K562 (cell line): ENCODE results near the gene PELI2. TPM values are rescaled to one million over a fixed set of nuclear protein-coding genes. Genes with fewer than 3 reads are reported as not detected.

Experiments
- ATAC-seq: fragments of 200-7000 bp; cut with Tn5 transposase; 3 replicates; pipeline ENCODE4 v1.9.1; 2020; ENCODE audit warnings: moderate library complexity
- BruUV-seq: library from RNA; stranded (reverse); fragments of 400-500 nt; replicated peaks from 2 replicates; lab custom pipeline; 2021; lab: Mats Ljungman, UMichigan
- CTCF ChIA-PET: fragments of 300-600 bp; formaldehyde crosslinking; extraction: SDS; loops from one replicate; lab custom pipeline; 2021; ENCODE audit warnings: low intra/inter-chr PET ratio; lab: Yijun Ruan, JAX
- POLR2A ChIA-PET: fragments of 300-600, 350-650 bp; sonication (Branson Sonifier 250); formaldehyde crosslinking; extraction: SDS; loops from one replicate; lab custom pipeline; 2021; ENCODE audit warnings: antibody characterized with exemption, inconsistent platforms; lab: Yijun Ruan, JAX
- DNase-seq, 4 experiments: peaks; one replicate each; pipeline versions ENCODE4 v3.0.0 to v3.0.0-alpha.2; 2011 to 2018; ENCODE audit warnings: low spot score in 3 of 4, mixed read lengths in 3 of 4; ENCODE audit errors: extremely low read depth in 1 of 4
- FAIRE-seq: peaks from 2 replicates; lab custom pipeline; 2011; peaks lifted over from hg19 to GRCh38; lab: Jason Lieb, UNC
- H2AFZ ChIP-seq: 2 replicates; pipeline ENCODE4 v1.6.0; 2011; ENCODE audit warnings: low read depth, low read length, control low read depth, inconsistent platforms
- H3K27ac ChIP-seq: fragments of 200-600 bp; 3 replicates; pipeline ENCODE4 v1.8.0; 2011; ENCODE audit warnings: low read depth, mild to moderate bottlenecking, control low read depth, inconsistent platforms, low read length, moderate library complexity, mixed read lengths; ENCODE audit errors: extremely low read depth
- H3K27me3 ChIP-seq, 2 experiments: fragments of 300-600 bp in 1 of 2; 2 replicates in 1 of 2; 3 replicates in 1 of 2; pipeline versions ENCODE4 v1.6.0 to v1.8.0; 2011; ENCODE audit warnings: inconsistent platforms in 2 of 2, low read length in 2 of 2, mild to moderate bottlenecking in 1 of 2, mixed read lengths in 1 of 2, moderate library complexity in 1 of 2; ENCODE audit not compliant: control insufficient read depth in 2 of 2, insufficient read depth in 2 of 2
- H3K36me3 ChIP-seq: fragments of 300-600 bp; 3 replicates; pipeline ENCODE4 v1.8.0; 2011; ENCODE audit warnings: mild to moderate bottlenecking, low read length, inconsistent platforms; ENCODE audit not compliant: control insufficient read depth, insufficient read depth
- H3K4me1 ChIP-seq, 2 experiments: fragments of 200-600 bp in 1 of 2; replicated peaks in 1 of 2; 2 replicates in 1 of 2; 3 replicates in 1 of 2; pipeline versions ENCODE4 v1.5.1 to v1.8.0; 2011; ENCODE audit warnings: inconsistent platforms in 2 of 2, low read length in 2 of 2, mild to moderate bottlenecking in 1 of 2, mixed read lengths in 1 of 2, moderate library complexity in 1 of 2; ENCODE audit not compliant: control insufficient read depth in 2 of 2, insufficient read depth in 2 of 2
- H3K4me2 ChIP-seq: 2 replicates; pipeline ENCODE4 v1.6.1; 2011; ENCODE audit warnings: low read length, control low read depth, inconsistent platforms, mixed read lengths; ENCODE audit not compliant: insufficient read depth
- H3K4me3 ChIP-seq: fragments of 200-600 bp; sonication (generic), shearing (Covaris generic); 2 replicates; pipeline ENCODE4 v1.5.1; 2016; ENCODE audit warnings: control low read depth, inconsistent platforms
- H3K79me2 ChIP-seq: fragments of 200-600 bp; 3 replicates; pipeline ENCODE4 v1.8.0; 2011; ENCODE audit warnings: low read length, inconsistent platforms; ENCODE audit not compliant: control insufficient read depth, insufficient read depth
- H3K9ac ChIP-seq, 2 experiments: 2 replicates each; pipeline versions ENCODE4 v1.6.0 to v1.6.1; 2011; ENCODE audit warnings: low read depth in 2 of 2, low read length in 2 of 2, control low read depth in 1 of 2, inconsistent platforms in 1 of 2, mild to moderate bottlenecking in 1 of 2, mixed read lengths in 1 of 2; ENCODE audit not compliant: insufficient read depth in 1 of 2
- H3K9me1 ChIP-seq: one replicate; pipeline ENCODE4 v1.6.0; 2011; ENCODE audit warnings: inconsistent platforms, mild to moderate bottlenecking, low read length, moderate library complexity; ENCODE audit not compliant: control insufficient read depth, insufficient read depth
- H3K9me3 ChIP-seq: replicated peaks from 2 replicates; pipeline ENCODE4 v1.5.1; 2011; ENCODE audit warnings: low read depth, low read length, inconsistent platforms; ENCODE audit not compliant: control insufficient read depth, insufficient read depth
- H4K20me1 ChIP-seq: replicated peaks from 2 replicates; pipeline ENCODE4 v1.6.1; 2011; ENCODE audit warnings: low read length, inconsistent platforms, mixed read lengths; ENCODE audit not compliant: control insufficient read depth, insufficient read depth
- E2F6 ChIP-seq, 2 experiments: IDR thresholded peaks; 2 replicates each; pipeline ENCODE4 v1.6.1; 2011; ENCODE audit warnings: borderline replicate concordance in 1 of 2, control low read depth in 1 of 2, low read depth in 1 of 2, low read length in 1 of 2, mild to moderate bottlenecking in 1 of 2, mixed read lengths in 1 of 2, moderate library complexity in 1 of 2; ENCODE audit not compliant: insufficient read depth in 1 of 2, insufficient read length in 1 of 2, poor library complexity in 1 of 2, severe bottlenecking in 1 of 2; ENCODE audit errors: extremely low read depth in 1 of 2
- IRF2 ChIP-seq: sonication (generic); formaldehyde crosslinking; IDR thresholded peaks from 2 replicates; pipeline ENCODE4 v1.8.1; 2022; ENCODE audit warnings: mild to moderate bottlenecking, missing genetic modification reagents
- MYBL2 ChIP-seq, 2 experiments: fragments of 450-650 bp in 1 of 2; sonication (generic) in 1 of 2; formaldehyde crosslinking in 1 of 2; IDR thresholded peaks; 2 replicates each; pipeline versions ENCODE4 v1.6.1 to v1.8.1; 2017 to 2022; ENCODE audit warnings: borderline replicate concordance in 1 of 2, inconsistent platforms in 1 of 2, low read depth in 1 of 2, mild to moderate bottlenecking in 1 of 2, missing genetic modification reagents in 1 of 2, moderate library complexity in 1 of 2
- NCOA2 ChIP-seq, 2 experiments: fragments of 450-650 bp; IDR thresholded peaks; 2 replicates each; pipeline ENCODE4 v1.6.1; 2018; ENCODE audit warnings: mild to moderate bottlenecking in 2 of 2, moderate library complexity in 1 of 2; ENCODE audit not compliant: partially characterized antibody in 2 of 2
- POLR2G ChIP-seq: fragments of 200-400 bp; formaldehyde crosslinking; IDR thresholded peaks from 2 replicates; pipeline ENCODE4 v1.6.1; 2017; ENCODE audit warnings: low read depth, mild to moderate bottlenecking, antibody characterized with exemption, low read length, moderate library complexity
- ZFX ChIP-seq: sonication (generic); formaldehyde crosslinking; IDR thresholded peaks from 2 replicates; pipeline ENCODE4 v1.8.0; 2022; ENCODE audit warnings: mild to moderate bottlenecking, missing genetic modification reagents, moderate library complexity
- ZNF165 ChIP-seq: fragments of 250-450 bp; sonication (Bioruptor Pico); IDR thresholded peaks from 2 replicates; pipeline ENCODE4 v1.4.0; 2020; ENCODE audit warnings: borderline replicate concordance
- ZNF224 ChIP-seq: sonication (generic); formaldehyde crosslinking; IDR thresholded peaks from 2 replicates; pipeline ENCODE4 v1.8.0; 2022; ENCODE audit warnings: mild to moderate bottlenecking, missing genetic modification reagents
- ZNF23 ChIP-seq: fragments of 250-450 bp; sonication (Bioruptor Pico); IDR thresholded peaks from 2 replicates; pipeline ENCODE4 v1.4.0; 2020; ENCODE audit warnings: mild to moderate bottlenecking
- ZNF780A ChIP-seq: fragments of 250-450 bp; sonication (Bioruptor Pico); IDR thresholded peaks from 2 replicates; pipeline ENCODE4 v1.5.0; 2021; ENCODE audit warnings: mild to moderate bottlenecking
- WGBS: fragments of 100-300 bp; shearing (Covaris generic); methylation state at CpG from one replicate; pipeline ENCODE4 v1.1.6; 2016; ENCODE audit warnings: low coverage, mixed read lengths; ENCODE audit not compliant: insufficient coverage; ENCODE audit errors: missing lambda C conversion rate; 5-methylcytosine and 5-hydroxymethylcytosine counted together
- in situ Hi-C: fragments of 300-500 bp; cut with MboI; formaldehyde crosslinking; loops from 4 replicates; pipeline ENCODE4 v1.15.0; 2018; ENCODE audit warnings: inconsistent platforms, mixed read lengths
- intact Hi-C: fragments of 100-400 bp; cut with micrococcal nuclease; formaldehyde crosslinking; loops from 2 replicates; pipeline ENCODE4 v1.14.2; 2022
- polyA plus RNA-seq, 8 experiments: library from polyadenylated mRNA; depleted of rRNA in 4 of 8; stranded (reverse) in 5 of 8; unstranded in 3 of 8; fragments of >200 nt; fragmentation: Nextera tagmentation in 2 of 8; fragmentation: Illumina TruSeq in 1 of 8; extraction: Ambion mirVana in 2 of 8; extraction: Trizol in 1 of 8; gene quantifications; 2 replicates each; pipeline versions ENCODE4 v1.2.1 to v1.2.3, GENCODE V29; 2011 to 2014; ENCODE audit warnings: inconsistent platforms in 1 of 8, missing spikeins in 1 of 8
- total RNA-seq, 7 experiments: library from RNA; depleted of rRNA in 6 of 7; stranded (reverse); fragments of >200 nt in 6 of 7; fragmentation: Illumina TruSeq in 2 of 7; extraction: Trizol in 2 of 7; gene quantifications; 2 replicates each; pipeline versions ENCODE4 v1.2.1 to v1.2.3, GENCODE V29; 2011 to 2021; ENCODE audit warnings: low replicate concordance in 1 of 7
- TF ChIP-seq, protein P1 (sequence below): IDR thresholded peaks from 2 replicates; pipeline ENCODE4 v1.6.1; 2012; ENCODE audit warnings: low read depth, low read length, improper control_type of control experiment, borderline replicate concordance
- TF ChIP-seq, protein P2 (sequence below), 2 experiments: fragments of 250-450 bp in 1 of 2; fragments of 450-650 bp in 1 of 2; sonication (Bioruptor Pico) in 1 of 2; IDR thresholded peaks; 2 replicates each; pipeline versions ENCODE4 v1.6.1 to v1.8.0; 2016 to 2021; ENCODE audit warnings: mild to moderate bottlenecking in 2 of 2, moderate library complexity in 2 of 2, missing compliant biosample characterization in 1 of 2, missing genetic modification characterization in 1 of 2

Gene PELI2
- total and polyA plus RNA-seq, 9 of the 15 experiments (the other 6 are each of a cell fraction or from before 2014, with no cell fraction given): 0.20 to 1.5 (median 0.44) TPM

DNA sequence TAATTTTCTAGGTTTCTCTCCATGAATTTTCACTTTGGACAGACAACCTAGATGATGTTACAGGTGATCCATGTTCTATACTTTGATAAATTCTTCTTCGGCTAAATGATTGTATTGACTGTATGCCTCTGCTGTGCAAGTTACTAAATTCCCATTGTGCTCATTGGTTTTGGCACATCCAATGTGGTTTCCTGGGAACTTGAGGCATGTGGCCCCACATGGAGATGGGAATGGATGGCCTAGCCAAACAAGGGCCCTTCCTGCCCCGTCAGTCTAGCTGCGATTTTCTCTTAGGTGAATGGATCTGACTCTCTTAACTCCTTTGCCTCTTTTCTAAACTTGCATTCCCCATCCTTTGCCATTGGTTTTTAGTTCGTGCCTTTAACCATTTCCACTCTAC lies 186.2 kb downstream of the PELI2 start:
- Histone ChIP-seq H3K4me1 (no peaks in the 10 kb centered on the region), H2AFZ (no peak overlapping the region), H3K4me3 (no peak overlapping the region), H3K27ac (no peak overlapping the region), H3K9me1 (no peaks in the 10 kb centered on the region), H3K27me3 (no peaks in the 10 kb centered on the region; a peak in 2 of 5 replicates), H3K9me3 (no peaks in the 10 kb centered on the region), H4K20me1 (no peaks in the 10 kb centered on the region), H3K36me3 (no peaks in the 10 kb centered on the region), H3K79me2 (no peaks in the 10 kb centered on the region), H3K4me2 (no peak overlapping the region), H3K9ac (no peak overlapping the region)
- POLR2A ChIA-PET: interaction anchor here (2.5 kb wide), 1 partner anchor 10 kb away, joined by 7 read pairs; no protein-coding TSS in a partner anchor
- FAIRE-seq (no peak), DNase-seq (no peak), ATAC-seq (no peak)
- 2% methylated on average over 4 of the region's 4 CpGs for WGBS
- in situ Hi-C loops (no loop called here), intact Hi-C loops (no loop called here)
- no TSS peak for BruUV-seq
- CTCF ChIA-PET: no interaction called here
- TF ChIP-seq IRF2 (no peak), E2F6 (IDR thresholded peaks at IDR 0.05; ENCODE audit: borderline replicate concordance in 1 of 2, extremely low read depth in 1 of 2, insufficient read depth in 1 of 2, insufficient read length in 1 of 2, low read depth in 1 of 2, low read length in 1 of 2, poor library complexity in 1 of 2, severe bottlenecking in 1 of 2) (no peak), POLR2G (no peak), ZNF23 (CRISPR knock-in tag) (no peak), ZNF165 (CRISPR knock-in tag) (no peak), ZNF224 (no peak), MYBL2 (IDR thresholded peaks at IDR 0.05; ENCODE audit: low read depth) (no peak), MYBL2 (CRISPR knock-in tag; IDR thresholded peaks at IDR 0.05; ENCODE audit: borderline replicate concordance) (no peak), NCOA2 (IDR thresholded peaks at IDR 0.05; ENCODE audit: partially characterized antibody in 2 of 2) (no peak), ZNF780A (CRISPR knock-in tag) (no peak), ZFX (CRISPR knock-in tag) (no peak)
- TF ChIP-seq, protein P1, sequence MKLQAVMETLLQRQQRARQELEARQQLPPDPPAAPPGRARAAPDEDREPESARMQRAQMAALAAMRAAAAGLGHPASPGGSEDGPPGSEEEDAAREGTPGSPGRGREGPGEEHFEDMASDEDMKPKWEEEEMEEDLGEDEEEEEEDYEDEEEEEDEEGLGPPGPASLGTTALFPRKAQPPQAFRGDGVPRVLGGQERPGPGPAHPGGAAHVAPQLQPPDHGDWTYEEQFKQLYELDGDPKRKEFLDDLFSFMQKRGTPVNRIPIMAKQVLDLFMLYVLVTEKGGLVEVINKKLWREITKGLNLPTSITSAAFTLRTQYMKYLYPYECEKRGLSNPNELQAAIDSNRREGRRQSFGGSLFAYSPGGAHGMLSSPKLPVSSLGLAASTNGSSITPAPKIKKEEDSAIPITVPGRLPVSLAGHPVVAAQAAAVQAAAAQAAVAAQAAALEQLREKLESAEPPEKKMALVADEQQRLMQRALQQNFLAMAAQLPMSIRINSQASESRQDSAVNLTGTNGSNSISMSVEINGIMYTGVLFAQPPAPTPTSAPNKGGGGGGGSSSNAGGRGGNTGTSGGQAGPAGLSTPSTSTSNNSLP: no peak
- TF ChIP-seq, protein P2, sequence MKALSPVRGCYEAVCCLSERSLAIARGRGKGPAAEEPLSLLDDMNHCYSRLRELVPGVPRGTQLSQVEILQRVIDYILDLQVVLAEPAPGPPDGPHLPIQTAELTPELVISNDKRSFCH (CRISPR knock-in tag; IDR thresholded peaks at IDR 0.05): no peak
- TF ChIP-seq, protein P2 (tag; IDR thresholded peaks at IDR 0.05): no peak
